ENCODE measurements around the gene RTN1.

DNA sequence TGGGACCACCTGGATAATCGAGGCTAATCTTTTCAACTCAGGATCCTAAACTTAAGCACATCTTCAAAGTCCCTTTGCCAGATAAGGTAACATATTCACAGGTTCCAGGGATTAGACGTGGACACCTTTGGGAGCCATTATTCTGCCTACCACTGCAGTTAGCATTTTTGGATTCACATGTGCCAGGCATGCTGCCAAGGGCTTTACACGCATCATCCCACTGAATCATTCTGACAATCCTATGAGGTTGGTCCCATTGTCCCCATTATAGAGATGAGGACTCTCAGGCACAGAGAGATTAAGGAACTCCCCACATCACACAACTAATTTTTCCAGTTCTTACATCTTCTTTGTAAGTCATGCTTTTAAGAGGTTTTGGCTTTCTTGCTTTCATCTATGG, 34.5 kb downstream of the RTN1 start:
- TF ChIP-seq, protein P1, sequence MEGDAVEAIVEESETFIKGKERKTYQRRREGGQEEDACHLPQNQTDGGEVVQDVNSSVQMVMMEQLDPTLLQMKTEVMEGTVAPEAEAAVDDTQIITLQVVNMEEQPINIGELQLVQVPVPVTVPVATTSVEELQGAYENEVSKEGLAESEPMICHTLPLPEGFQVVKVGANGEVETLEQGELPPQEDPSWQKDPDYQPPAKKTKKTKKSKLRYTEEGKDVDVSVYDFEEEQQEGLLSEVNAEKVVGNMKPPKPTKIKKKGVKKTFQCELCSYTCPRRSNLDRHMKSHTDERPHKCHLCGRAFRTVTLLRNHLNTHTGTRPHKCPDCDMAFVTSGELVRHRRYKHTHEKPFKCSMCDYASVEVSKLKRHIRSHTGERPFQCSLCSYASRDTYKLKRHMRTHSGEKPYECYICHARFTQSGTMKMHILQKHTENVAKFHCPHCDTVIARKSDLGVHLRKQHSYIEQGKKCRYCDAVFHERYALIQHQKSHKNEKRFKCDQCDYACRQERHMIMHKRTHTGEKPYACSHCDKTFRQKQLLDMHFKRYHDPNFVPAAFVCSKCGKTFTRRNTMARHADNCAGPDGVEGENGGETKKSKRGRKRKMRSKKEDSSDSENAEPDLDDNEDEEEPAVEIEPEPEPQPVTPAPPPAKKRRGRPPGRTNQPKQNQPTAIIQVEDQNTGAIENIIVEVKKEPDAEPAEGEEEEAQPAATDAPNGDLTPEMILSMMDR (IDR thresholded peaks at IDR 0.05 in 2 of 3, conservative IDR thresholded peaks at IDR 0.05 in 1 of 3; ENCODE audit: control insufficient read depth in 2 of 3, extremely low read depth in 1 of 3, insufficient read depth in 1 of 3, low read depth in 3 of 3, low read length in 3 of 3) = no peak
- no peak for TF ChIP-seq YBX1 (IDR thresholded peaks at IDR 0.05)
- TF ChIP-seq POLR2AphosphoS5 (IDR thresholded peaks at IDR 0.05; ENCODE audit: low read length) = no peak
- no peak for TF ChIP-seq POLR2A (IDR thresholded peaks at IDR 0.05; ENCODE audit: low read depth, low read length)
- TF ChIP-seq ATF3 (IDR thresholded peaks at IDR 0.05; ENCODE audit: borderline replicate concordance, extremely low read depth, low read depth, low read length) = no peak
- TF ChIP-seq, protein P2, sequence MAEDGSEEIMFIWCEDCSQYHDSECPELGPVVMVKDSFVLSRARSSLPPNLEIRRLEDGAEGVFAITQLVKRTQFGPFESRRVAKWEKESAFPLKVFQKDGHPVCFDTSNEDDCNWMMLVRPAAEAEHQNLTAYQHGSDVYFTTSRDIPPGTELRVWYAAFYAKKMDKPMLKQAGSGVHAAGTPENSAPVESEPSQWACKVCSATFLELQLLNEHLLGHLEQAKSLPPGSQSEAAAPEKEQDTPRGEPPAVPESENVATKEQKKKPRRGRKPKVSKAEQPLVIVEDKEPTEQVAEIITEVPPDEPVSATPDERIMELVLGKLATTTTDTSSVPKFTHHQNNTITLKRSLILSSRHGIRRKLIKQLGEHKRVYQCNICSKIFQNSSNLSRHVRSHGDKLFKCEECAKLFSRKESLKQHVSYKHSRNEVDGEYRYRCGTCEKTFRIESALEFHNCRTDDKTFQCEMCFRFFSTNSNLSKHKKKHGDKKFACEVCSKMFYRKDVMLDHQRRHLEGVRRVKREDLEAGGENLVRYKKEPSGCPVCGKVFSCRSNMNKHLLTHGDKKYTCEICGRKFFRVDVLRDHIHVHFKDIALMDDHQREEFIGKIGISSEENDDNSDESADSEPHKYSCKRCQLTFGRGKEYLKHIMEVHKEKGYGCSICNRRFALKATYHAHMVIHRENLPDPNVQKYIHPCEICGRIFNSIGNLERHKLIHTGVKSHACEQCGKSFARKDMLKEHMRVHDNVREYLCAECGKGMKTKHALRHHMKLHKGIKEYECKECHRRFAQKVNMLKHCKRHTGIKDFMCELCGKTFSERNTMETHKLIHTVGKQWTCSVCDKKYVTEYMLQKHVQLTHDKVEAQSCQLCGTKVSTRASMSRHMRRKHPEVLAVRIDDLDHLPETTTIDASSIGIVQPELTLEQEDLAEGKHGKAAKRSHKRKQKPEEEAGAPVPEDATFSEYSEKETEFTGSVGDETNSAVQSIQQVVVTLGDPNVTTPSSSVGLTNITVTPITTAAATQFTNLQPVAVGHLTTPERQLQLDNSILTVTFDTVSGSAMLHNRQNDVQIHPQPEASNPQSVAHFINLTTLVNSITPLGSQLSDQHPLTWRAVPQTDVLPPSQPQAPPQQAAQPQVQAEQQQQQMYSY (CRISPR knock-in tag; IDR thresholded peaks at IDR 0.05) = no peak
- TF ChIP-seq CUX1 (IDR thresholded peaks at IDR 0.05; ENCODE audit: insufficient replicate concordance, low read depth, low read length) = no peak
